Panc1 (cell line): ENCODE measurements around the gene EXD1.

Source experiments
- POLR2AphosphoS5 ChIP-seq: IDR thresholded peaks from 2 replicates; pipeline ENCODE4 v1.6.1; 2012; ENCODE audit warnings: mild to moderate bottlenecking, low read depth, low read length, moderate library complexity
- TCF7L2 ChIP-seq: IDR thresholded peaks from 2 replicates; pipeline ENCODE4 v1.6.1; 2011; ENCODE audit warnings: mild to moderate bottlenecking, low read depth, low read length, inconsistent platforms
- TF ChIP-seq, protein P1 (sequence below): fragments of 450-650 bp; IDR thresholded peaks from 2 replicates; pipeline ENCODE4 v1.5.1; 2017; ENCODE audit warnings: mild to moderate bottlenecking

DNA sequence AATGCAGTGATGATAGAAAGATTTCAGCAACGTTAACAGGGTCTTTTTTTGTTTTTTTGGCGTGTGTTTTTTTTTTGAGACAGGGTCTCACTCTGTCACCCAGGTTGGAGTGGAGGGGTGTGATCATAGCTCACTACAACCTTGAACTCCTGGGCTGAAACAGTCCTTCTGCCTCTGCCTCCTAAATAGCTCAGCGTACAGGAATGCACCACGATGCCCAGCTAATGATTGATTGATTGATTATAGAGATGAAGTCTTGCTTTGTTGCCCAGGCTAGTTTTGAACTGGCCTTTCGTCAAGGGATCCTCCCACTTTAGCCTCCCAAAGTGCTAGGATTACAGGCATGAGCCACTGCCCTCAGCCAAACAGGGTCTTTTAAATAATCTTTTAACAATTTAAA is 7.5 kb upstream of the EXD1 start:
- TF ChIP-seq, protein P1, sequence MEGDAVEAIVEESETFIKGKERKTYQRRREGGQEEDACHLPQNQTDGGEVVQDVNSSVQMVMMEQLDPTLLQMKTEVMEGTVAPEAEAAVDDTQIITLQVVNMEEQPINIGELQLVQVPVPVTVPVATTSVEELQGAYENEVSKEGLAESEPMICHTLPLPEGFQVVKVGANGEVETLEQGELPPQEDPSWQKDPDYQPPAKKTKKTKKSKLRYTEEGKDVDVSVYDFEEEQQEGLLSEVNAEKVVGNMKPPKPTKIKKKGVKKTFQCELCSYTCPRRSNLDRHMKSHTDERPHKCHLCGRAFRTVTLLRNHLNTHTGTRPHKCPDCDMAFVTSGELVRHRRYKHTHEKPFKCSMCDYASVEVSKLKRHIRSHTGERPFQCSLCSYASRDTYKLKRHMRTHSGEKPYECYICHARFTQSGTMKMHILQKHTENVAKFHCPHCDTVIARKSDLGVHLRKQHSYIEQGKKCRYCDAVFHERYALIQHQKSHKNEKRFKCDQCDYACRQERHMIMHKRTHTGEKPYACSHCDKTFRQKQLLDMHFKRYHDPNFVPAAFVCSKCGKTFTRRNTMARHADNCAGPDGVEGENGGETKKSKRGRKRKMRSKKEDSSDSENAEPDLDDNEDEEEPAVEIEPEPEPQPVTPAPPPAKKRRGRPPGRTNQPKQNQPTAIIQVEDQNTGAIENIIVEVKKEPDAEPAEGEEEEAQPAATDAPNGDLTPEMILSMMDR, result no peak
- no peak for TF ChIP-seq TCF7L2
- no peak for TF ChIP-seq POLR2AphosphoS5
